PC-3 (cell line): ENCODE data around the gene KRT31.

ENCODE experiments used
- CTCF ChIP-seq: fragments of 300-600 bp; sonication (generic); conservative IDR thresholded peaks from 2 replicates; pipeline ENCODE4 v1.5.1; 2017; ENCODE audit warnings: antibody characterized with exemption, low read depth, mild to moderate bottlenecking, low read length
- EZH2 ChIP-seq: fragments of 300-600 bp; sonication (generic); IDR thresholded peaks from one replicate; pipeline ENCODE4 v1.6.1; 2017; ENCODE audit warnings: antibody characterized with exemption, mild to moderate bottlenecking, low read length; ENCODE audit not compliant: unreplicated experiment
- EZH2phosphoT487 ChIP-seq: fragments of 300-600 bp; sonication (generic); IDR thresholded peaks from 2 replicates; pipeline ENCODE4 v1.6.1; 2018; ENCODE audit warnings: mild to moderate bottlenecking, antibody characterized with exemption, low read length, borderline replicate concordance

- TF ChIP-seq CTCF (no peak), EZH2 (no peak), EZH2phosphoT487 (no peak)
Observed at GRCh38 chr17:41383690-41384089, 13.7 kb downstream of the KRT31 start.
